ENCODE data around the gene KRT72.

Gene KRT72

GRCh38 chr12:52575256-52575655, 26.0 kb downstream of the KRT72 start:
- DNase-seq: no peak

- DNase-seq: no peak
Observed at GRCh38 chr12:52573743-52574142, 27.5 kb downstream of the KRT72 start, which contains the start of gene KRT74. Gene KRT74, minus strand, starts transcription at chr12:52573843. Its CDS starts 66 bp downstream, at chr12:52573777.

- no peak for DNase-seq
Observed at GRCh38 chr12:52573306-52573705, 28.0 kb downstream of the KRT72 start.

- no peak for DNase-seq
Observed at GRCh38 chr12:52570511-52570910, 30.8 kb downstream of the KRT72 start.

- DNase-seq: no peak
Observed at GRCh38 chr12:52568111-52568510, 33.2 kb downstream of the KRT72 start.

- peak; percentile 73 to 77 for DNase-seq
Observed at GRCh38 chr12:52566847-52567291, 34.4 kb downstream of the KRT72 start.

GRCh38 chr12:52564582-52564981, 36.7 kb downstream of the KRT72 start:
- no peak for DNase-seq

- DNase-seq: no peak
Observed at GRCh38 chr12:52561880-52562449, 39.3 kb downstream of the KRT72 start.

GRCh38 chr12:52559979-52560378, 41.3 kb downstream of the KRT72 start:
- no peak for DNase-seq

GRCh38 chr12:52558781-52559445, 42.4 kb downstream of the KRT72 start:
- no peak for DNase-seq

GRCh38 chr12:52557476-52557875, 43.8 kb downstream of the KRT72 start:
- DNase-seq: peak in 1 of 2 donors; percentile 9

GRCh38 chr12:52555577-52555976, 45.7 kb downstream of the KRT72 start:
- peak in 1 of 2 donors; percentile 38 for DNase-seq

- DNase-seq: no peak
Observed at GRCh38 chr12:52552681-52553195, 48.5 kb downstream of the KRT72 start, which contains the start of gene KRT71. Gene KRT71, minus strand, starts transcription at chr12:52553145. Its CDS starts 68 bp downstream, at chr12:52553077.

- DNase-seq: no peak
Observed at GRCh38 chr12:52552055-52552454, 49.2 kb downstream of the KRT72 start.

GRCh38 chr12:52551216-52551865, 49.9 kb downstream of the KRT72 start:
- no peak for DNase-seq

GRCh38 chr12:52546126-52546525, 55.1 kb downstream of the KRT72 start:
- DNase-seq: no peak

GRCh38 chr12:52543985-52544883, 57.0 kb downstream of the KRT72 start:
- DNase-seq: no peak

- DNase-seq: no peak
Observed at GRCh38 chr12:52542785-52543318, 58.4 kb downstream of the KRT72 start.

GRCh38 chr12:52542157-52542556, 59.1 kb downstream of the KRT72 start:
- no peak for DNase-seq

GRCh38 chr12:52541709-52542108, 59.6 kb downstream of the KRT72 start:
- no peak for DNase-seq

GRCh38 chr12:52540531-52540930, 60.7 kb downstream of the KRT72 start:
- no peak for DNase-seq

- DNase-seq: no peak
Observed at GRCh38 chr12:52539821-52540173, 61.5 kb downstream of the KRT72 start.
